SHP77 treated with DMSO at 0.1 percent for 48 hours (cell line): Measurements from ENCODE around the gene ENAH.

Source experiments
- DNase-seq: peaks from one replicate; lab custom pipeline; 2025; lab: John Stamatoyannopoulos, UW

Gene ENAH

DNA sequence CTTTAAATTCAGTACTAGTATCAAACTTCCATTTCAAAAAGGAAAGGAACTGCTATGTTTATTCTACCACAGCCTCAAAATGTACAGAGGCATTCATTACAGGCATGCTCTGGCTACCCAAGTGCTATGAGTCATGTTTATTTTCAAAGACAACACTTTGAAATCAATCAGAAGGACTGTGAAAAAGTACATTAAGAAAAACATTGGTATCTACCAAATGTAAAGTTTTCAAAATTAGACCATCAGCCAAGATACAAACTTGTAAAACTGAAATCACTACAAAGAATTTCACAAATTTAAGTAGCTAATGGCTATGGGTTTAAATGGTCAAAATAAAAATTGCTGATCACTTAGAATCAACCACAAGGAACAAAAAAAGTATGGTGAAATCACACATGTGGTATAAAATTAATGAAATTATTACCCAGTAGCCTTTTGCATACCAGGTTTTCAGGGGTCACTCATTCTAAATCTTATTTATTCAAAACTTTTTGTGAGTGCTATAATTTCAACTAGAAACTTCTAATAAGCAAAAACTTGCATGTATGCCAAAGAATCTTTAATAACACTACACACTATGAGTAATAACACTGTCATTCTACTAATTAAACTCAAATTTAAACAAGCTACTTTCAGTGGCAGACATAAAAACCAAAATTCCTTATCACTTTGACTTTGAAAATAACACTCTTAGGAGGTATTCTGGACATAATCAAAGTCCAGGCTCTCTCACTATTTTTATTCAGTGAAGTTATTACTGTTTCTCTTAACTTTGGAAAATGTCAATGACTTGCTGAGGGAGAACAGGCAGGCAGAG lies 49.2 kb downstream of the ENAH start:
- DNase-seq: no peak

DNA sequence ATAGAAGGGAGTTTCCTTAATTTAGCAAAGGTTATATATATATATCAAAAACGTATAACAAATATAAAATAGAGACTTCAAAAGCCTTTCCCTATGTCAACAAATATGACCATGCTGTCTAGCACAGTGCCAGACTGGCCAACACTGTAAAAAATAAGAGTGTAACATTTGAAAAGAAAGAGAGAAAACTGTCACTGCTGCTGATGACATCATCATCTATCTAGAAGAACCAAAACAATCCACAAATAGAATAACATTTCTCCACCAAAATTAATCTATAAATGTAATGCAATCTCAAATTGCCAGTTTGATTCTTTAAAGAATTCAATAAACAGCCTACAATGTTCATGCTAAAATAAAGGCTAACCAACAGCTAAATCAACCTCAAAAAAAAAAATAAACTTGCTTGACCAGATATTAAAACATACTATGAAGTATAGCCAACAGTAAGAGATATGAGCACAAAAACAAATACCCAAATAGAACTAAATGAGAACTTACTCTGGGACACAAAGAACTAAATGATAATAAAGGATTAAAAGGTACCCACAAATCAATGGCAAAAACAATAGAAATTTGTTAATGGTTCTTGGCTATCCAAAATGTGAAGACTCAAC lies 50.2 kb downstream of the ENAH start:
- no peak for DNase-seq

DNA sequence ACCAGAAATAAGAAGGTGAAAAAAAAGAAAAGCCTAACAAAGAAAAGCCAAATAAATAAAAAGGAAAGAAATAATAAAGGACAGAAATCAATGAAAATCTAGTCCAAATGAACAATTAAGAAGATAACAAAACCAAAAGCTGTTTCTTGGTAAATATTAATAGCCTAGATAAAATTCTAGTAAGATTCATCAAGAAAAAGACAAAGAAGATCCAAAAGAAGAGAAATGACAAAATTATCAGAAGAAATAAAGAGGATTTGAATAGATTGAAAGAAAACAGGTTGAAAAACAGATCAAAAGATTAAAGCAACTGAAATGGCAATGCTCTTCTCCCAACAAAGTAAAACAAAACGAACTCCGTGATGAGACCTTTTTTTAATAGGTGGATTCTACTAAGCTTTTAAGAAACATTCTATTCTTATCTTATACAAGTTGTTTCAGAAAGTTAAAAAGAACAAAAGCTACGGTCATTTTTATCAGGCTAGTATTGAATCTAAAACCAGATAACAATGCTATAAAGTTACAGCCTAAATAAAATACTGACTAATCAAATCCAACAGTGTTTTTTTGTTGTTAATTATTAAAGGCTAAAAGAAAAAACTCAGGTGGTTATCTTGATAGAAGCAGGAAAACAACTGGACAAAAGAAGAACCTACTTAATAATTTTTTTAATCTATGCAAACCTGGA lies 50.9 kb downstream of the ENAH start:
- DNase-seq: no peak

DNA sequence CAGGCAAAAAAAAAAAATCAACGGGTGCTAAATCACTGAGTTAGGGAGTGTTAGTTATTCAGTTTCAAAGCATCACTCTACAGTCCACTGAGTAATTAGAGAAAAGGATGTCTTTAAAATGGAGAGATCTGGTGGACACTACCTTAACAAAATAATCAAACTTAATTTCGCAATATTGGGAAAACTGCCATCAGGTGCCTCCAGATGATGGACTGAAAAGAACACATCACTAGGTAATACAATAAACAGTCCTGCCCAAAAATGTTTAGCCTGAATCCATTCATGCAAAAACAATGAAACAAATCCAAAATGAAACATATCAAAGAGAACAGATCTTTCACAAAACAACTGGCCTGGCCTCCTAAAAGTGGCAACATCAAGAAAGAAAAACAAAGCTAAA lies 54.1 kb downstream of the ENAH start:
- no peak for DNase-seq

DNA sequence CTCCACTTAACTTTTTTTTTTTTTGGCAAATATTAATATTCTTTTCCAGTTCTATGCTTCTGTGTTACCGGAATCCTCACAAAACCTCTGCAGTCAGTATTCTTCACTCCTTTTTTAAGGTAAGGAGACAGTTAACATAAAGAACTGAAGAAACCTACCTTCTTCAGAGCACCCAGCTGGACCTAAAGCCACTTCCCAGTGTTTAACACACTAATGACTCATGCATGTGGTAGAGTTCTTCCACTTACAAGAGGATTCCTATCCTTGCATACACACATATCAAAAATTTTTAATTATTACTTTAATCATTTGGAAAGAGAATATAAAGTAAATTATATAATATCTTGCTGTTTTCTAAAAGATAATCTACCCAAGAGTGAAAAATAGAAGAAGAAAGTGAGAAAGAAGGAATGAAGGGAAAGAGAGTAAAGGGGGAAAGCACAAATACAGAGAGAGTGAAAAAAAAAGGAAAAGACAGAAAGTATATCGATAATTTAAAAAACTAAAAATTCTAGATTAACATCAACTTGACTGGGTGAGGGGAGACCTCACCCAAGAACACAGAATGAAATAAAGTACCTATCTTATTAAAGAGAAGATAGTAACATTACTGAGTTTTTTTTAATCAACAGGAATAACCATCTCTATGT lies 54.9 kb downstream of the ENAH start:
- no peak for DNase-seq

DNA sequence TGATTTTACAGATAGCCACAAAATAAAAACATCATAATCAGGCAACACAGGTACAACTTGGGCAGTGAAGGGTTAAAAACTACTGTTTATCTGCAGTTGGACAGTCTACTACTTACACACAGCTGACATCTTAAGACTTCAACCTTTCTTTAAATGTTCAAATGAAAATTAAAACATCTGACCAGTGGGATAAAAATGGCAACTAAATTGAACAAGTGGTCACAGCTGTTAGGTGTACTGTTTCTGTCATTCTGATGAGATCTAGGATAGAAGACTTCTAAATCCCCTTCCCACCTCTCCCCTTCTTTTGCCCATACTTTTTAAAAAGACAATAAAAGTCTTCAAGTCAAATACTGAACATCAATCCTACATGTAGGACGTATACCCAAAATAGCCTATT lies 56.2 kb downstream of the ENAH start:
- no peak for DNase-seq

DNA sequence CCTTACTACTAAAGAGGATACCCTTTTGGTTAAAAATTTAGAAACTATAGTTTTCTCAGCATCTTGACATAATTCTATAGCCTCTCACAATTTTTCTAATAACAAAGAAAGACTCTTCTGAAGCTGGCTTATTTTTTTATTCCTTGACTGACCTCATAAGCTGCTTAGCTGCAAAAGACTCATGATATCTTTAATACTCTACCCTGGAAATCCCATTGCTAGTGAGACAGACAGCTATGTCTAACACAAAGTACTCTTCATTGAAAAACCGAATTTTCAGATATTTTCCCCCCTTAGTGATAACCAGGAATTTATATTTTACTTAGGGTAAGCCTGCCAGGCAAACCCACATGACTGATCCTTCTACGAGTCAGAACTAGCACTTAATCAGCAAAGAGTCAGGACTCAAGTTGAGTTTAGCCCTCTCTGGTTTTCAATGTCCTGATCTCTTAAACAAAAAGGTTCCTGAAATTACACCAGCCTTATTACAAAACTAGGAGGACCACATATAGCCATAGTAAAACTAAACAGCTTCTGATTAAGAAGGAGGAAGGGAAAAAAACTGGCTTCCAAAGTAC lies 56.9 kb downstream of the ENAH start:
- DNase-seq: no peak

DNA sequence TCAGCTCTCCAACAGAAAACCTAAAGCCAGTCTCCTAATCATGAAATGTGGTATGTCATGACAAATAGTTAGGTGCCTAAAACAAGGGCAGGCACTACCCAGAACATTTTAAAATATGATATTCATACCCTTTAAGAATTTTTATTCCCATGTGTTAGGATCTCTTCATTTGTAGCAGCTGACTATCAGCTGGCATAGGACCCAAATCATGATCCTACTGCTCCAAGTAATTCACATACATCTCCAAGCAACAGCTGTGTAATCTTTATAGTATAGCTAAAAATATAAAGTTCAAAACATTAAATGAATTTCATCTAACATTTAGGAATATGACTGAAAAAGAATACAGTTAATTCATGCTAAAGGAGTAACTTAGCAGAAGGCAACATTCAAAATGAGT lies 57.5 kb downstream of the ENAH start:
- no peak for DNase-seq

DNA sequence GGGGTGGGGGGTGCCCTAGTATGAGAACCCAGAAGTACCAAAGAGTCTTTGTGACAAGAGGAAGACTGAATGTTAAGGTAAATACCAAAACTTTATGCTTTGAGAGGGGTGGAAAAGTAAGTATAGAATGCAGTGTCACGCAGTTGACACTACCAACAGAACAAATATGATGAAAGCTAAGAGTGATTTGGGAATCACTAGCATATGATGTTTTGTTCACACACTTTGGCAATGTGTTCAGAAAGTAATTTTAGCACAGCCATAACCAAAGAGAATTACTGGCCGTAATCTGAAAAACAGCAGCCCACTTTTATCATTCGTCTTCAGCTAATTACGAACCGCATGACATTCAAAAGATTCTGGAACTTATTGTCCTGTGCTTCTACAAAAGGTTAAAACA lies 59.5 kb downstream of the ENAH start:
- DNase-seq: no peak

DNA sequence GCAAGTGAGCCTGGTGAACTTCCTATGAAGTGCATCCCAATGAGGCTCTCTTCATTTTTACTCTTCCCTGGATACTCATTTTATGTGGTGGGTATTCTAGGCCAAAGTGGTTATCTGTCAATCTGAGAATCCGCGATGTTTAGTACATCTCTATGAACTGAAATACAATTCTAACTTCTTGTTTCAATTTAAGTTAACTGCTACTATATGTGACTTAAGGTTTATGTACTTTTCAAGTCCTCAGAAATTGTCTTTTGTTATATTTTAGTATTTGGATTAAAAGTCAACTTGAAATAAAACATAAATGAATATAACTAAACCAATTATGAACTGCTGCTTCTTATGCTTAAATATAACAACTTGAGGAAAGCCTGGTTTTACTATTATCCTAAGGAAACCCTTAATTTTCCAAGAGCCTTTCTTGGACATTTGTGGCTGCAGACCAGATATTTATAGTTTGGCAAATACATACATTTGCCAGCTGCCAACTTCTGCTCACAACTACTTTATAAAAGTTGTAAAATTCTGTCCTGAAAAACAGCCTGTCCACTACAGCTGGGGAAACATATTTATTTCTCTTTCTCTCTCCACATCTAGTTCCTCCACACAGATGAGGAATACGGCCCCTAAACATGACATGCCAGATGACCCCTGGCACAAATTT lies 60.4 kb downstream of the ENAH start:
- DNase-seq: no peak

DNA sequence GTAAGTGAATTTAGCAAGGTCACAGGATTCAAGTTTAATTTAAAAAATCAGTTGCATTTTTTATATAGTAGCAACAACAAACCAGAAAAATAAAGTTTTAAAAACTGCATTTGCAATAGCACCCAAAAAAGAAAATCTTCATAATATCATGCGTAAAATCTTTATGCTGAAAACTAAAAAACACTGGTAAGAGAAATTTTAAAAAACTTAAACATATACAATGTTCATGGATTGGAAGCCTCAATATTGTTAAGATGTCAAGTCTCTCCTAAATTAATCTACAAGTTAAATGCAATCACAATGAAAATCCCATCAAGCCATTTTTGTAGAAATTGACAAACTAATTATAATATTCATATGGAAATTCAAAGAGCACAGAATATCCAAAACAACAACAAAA lies 65.6 kb downstream of the ENAH start:
- no peak for DNase-seq

DNA sequence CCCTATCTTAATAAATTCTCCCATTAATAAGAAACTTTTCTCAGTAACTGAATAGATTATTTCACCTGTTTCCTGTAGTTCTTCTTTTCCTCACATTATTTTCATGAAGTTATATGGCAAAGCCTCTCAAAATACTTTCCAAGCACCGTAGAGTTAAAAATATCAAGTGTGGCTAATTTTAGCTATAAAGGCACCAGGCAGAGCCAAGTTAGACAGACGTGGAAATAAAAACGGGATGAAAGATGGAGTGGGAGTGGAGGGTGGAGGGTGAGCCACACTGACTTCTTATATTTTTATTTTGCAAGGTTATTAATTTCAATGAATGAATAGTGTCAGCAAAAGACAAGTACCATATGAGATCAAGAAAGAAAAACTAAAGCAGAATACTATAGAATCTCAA lies 71.7 kb downstream of the ENAH start:
- DNase-seq: no peak

DNA sequence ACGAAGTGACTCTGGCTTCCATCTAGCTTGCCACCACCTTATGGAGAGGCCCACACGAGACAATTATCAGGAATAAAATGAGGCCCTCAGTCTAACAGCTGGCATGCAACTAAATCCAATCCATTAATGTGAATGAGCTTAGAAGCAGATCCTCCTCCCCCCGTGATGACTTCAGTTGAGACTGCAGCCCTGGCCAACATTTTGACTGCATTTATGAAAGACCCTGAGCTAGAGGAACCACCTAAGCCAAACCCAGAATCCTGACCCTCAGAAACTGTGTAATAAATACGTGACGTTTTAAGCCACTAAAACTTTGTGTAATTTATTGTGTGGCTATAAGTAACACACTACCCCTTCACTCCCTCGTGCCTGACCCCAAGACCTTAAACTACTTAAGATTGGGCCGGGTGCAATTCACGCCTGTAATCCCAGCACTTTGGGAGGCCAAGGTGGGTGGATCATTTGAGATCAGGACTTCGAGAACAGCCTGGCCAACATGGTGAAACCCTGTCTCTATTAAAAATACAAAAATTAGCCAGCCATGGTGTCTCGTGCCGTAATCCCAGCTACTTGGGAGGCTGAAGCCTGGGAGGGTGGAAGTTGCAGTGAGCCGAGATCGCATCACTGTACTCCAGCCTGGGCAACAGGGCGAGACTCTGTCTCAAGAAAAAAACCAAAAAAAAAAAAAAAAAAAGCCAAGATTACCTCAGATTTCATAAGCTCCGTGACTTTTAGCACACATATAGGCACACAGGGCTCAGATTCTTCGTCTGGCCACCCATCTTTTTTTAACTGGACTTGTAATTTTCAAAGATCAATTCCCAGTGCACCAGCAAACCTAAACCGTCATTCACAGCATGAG lies 72.5 kb downstream of the ENAH start:
- no peak for DNase-seq

DNA sequence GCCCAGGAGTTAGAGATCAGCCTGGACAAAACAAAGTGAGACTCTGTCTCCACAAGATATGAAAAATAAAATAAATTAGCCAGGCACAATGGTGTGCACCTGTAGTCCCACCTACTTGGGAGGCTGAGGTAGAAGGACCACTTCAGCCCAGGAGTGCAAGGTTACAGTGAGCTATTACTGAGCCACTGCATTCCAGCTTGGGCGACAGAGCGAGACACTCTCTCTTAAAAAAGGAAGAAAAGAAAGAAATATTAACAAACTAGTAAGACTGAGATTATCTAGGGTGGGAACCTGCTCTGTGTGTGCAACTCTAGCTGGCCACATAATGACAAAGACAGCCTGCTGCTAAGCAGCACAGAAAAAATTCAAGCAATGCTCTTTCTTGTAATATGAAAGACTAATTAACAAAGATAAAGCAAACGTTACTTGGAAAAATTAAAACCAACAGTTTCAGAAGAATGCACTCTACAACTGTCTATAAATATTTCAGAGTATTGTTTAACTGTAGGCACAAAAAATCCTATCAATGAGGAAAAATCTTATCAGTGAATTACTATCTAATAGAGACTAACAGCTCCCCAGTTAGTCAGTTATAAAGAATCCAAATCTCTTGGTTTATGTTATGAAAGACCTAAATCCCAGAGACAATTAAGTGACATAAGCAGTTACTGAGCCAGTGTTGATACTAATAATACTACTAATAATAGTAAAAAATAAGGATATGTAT lies 74.5 kb downstream of the ENAH start:
- DNase-seq: no peak

DNA sequence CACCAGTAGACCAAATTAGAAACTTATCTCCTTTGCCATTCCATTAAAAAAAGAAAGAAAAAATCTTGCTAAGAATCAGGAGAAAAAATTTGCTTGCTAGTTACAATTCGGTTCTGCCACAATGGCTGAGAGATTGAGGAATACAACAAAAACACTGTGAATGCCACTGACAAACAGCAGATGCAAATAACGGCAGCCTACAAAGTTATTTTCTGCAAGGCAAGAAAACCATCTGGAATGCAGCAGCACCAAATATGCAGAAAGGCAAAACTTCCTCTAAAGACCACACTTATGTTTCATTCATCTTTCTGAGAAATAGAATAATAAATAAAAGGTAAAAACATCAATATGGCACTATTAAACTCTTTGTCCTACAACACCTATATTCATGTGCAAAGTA lies 75.7 kb downstream of the ENAH start:
- DNase-seq: no peak

DNA sequence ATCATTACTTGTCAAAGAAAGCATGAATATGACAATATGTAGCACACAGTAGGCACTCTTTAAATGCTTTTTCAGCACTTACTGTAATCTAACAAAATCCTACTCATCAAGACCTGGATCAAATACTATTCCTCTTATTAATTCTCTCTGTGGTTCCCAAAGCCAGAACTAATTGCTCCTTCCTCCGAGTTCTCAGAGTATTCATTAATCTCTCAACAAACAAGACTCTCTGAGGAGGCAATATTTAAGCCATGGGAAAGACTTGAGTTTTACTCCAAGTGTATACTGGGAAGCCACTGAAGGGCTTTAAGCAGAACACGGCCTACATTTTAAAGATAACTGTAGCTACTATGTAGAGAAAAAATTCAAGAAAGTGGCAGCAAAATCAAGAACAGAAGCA lies 79.7 kb downstream of the ENAH start:
- no peak for DNase-seq

DNA sequence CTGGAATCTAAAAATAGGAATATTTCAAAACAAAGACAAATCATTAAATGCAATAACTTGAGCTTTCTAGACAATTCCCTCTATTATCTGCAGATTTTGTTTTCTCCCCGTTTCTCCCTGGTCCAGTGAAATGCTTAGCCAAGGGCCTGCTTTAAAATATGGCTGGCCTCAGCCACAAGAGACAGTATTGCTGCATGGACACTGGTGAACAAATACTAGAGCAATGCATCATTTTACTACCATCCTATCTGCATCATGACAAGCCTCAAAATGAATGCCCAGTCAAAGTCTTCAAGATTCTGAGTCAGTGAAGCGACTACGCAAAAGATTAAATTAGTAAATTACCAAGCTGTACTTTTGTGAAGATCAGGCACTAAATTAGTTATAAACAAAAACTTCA lies 80.5 kb downstream of the ENAH start:
- no peak for DNase-seq

DNA sequence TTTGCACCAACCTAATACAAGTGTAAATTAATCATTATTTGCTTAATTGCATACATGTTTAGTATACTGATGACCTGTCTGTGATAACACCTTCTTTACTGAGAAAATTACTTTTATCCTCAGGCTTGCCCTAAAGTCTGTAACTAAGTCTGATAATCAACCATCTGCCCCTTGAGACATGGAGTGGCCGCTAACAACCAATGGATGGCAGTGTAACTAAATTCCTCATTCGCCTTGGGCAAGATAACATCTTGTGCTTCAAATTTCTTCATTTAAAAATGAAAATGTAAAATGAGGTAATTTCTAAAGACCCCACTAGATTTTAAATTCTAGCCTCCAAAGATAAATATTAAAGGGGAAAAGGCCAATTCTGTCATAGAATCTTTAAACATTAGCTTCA lies 85.1 kb downstream of the ENAH start:
- no peak for DNase-seq

DNA sequence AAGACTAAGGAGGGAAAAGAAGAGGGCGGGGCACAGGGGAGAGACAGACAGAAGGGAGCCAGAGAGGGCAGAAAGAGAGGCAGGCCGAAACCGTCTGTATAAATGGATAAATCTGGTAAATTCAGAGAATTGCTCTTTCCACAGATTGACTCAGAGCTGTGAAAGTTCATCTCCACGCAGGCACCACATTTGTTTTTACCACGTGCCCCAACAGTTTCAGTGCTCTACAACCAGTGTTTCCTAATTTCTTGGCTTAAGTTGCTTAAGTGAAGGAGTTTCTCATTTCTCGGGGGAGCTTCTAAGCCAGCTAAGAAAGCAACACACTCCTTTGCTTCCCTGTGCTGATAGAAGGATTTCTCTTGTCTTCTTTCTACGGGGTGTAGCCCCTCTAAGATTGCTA lies 87.1 kb downstream of the ENAH start:
- DNase-seq: no peak

DNA sequence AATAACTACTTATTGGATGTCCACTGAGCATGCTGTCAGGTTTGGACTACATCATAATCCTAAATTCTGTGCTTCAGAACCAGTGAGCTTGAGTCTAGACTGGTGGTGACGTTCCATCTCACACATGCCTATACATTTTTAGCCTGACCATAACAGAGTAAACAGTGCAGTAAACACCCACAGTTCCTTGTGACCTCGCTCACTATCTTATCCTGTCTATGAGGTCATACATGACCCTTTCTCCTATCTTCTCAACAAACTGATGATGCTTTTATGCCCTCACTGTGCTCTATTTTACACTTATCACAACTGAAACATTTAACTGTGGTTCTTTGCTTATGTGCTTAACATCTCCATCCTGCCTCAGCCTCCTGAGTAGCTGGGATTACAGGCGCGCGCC lies 91.2 kb downstream of the ENAH start:
- DNase-seq: no peak
